ENCODE results near the gene DMRT3. TPM values are rescaled to one million over a fixed set of nuclear protein-coding genes. Genes with fewer than 3 reads are reported as not detected.

Gene DMRT3
- total RNA-seq, 6 experiments from 2014 or later, result not detected

GRCh38 chr9:975740-976257 is 656 bp upstream of the DMRT3 start:
- Mint-ChIP-seq H3K27ac (no peak overlapping the region), H3K4me3 (no peak overlapping the region), H3K27me3 (ENCODE audit: insufficient read depth) (peaks cover 67% of the 10 kb centered on the region), H3K9me3 (peaks cover 4% of the 10 kb centered on the region; the same call in 1 of the 2 replicates), H3K36me3 (ENCODE audit: low read depth) (0 out of 2 replicates have a peak, but pooled peaks cover 5% of the 10 kb centered on the region), H3K4me1 (ENCODE audit: low read depth) (no peaks in the 10 kb centered on the region)
- DNase-seq, result no peak
- TF ChIP-seq CTCF (IDR thresholded peaks at IDR 0.05), result no peak

DNA sequence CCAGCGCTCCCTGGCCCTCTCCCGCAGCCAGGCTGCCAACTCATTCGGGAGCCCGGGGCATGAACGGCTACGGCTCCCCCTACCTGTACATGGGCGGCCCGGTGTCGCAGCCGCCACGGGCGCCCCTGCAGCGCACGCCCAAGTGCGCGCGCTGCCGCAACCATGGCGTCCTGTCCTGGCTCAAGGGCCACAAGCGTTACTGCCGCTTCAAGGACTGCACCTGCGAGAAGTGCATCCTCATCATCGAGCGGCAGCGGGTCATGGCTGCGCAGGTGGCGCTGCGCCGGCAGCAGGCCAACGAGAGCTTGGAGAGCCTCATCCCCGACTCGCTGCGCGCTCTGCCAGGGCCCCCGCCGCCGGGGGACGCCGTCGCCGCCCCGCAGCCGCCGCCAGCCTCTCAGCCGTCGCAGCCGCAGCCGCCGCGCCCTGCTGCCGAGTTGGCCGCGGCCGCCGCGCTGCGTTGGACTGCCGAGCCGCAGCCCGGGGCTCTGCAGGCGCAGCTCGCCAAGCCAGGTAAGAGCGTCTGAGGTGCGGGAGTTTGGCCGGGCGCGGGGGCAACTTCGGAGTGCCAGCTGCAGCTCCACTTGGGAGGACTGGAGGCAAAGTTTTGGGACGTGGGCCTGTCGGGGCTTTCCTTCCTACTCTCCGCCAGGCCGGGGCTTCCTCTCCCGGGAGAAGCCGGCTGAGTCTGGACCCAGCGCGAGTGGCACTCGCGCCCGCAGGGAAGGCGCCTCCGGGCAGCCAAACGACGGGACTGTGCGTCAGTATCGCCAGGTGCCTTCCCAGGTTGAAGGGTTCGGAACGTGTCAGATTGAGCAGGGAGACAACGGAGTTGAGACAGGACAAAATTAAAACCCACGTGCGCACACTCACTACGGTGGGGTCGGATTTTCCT is 735 bp downstream of the DMRT3 start:
- Mint-ChIP-seq H3K4me3 (no peak overlapping the region), H3K27me3 (ENCODE audit: insufficient read depth) (peaks cover 71% of the 10 kb centered on the region), H3K27ac (no peak overlapping the region), H3K36me3 (ENCODE audit: low read depth) (0 out of 2 replicates have a peak, but pooled peaks cover 5% of the 10 kb centered on the region), H3K9me3 (peaks cover 4% of the 10 kb centered on the region; the same call in 1 of the 2 replicates), H3K4me1 (ENCODE audit: low read depth) (no peaks in the 10 kb centered on the region)
- no peak for TF ChIP-seq CTCF (IDR thresholded peaks at IDR 0.05)
- no peak for DNase-seq

- TF ChIP-seq CTCF (IDR thresholded peaks at IDR 0.05), result no peak
- Mint-ChIP-seq H3K9me3 (peaks cover 4% of the 10 kb centered on the region; the same call in 1 of the 2 replicates), H3K27ac (no peak overlapping the region), H3K36me3 (ENCODE audit: low read depth) (0 out of 2 replicates have a peak, but pooled peaks cover 5% of the 10 kb centered on the region), H3K4me1 (ENCODE audit: low read depth) (no peaks in the 10 kb centered on the region), H3K4me3 (no peak overlapping the region), H3K27me3 (ENCODE audit: insufficient read depth) (peaks cover 73% of the 10 kb centered on the region)
- no peak for DNase-seq
These were observed 1.7 kb downstream of the DMRT3 start for GRCh38 chr9:977838-978830.

DNA sequence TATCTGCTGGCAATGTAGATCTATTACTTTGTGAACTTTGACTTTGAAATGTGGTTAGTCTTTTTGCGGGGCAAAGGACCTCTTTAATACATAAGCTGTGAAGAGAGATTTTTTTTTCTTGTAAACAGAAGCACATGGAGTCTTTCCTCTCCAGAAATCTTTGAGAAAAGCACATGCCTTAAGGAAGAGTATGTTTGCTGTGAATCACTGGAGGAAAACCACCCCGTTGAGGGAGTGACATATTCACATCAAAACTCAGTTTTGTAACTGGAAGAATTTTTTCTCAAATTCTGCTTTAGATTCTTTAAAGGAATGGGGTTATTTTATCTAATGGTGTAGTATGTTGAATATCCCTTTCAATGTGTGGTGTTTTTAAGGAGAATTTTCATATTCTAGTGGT is 3.5 kb downstream of the DMRT3 start:
- H3K4me1 Mint-ChIP-seq (ENCODE audit: low read depth), result no peaks in the 10 kb centered on the region
- 0 out of 2 replicates have a peak, but pooled peaks cover 5% of the 10 kb centered on the region for H3K36me3 Mint-ChIP-seq (ENCODE audit: low read depth)
- no peak overlapping the region for H3K27ac Mint-ChIP-seq
- no peak for TF ChIP-seq CTCF (IDR thresholded peaks at IDR 0.05)
- no peaks in the 10 kb centered on the region for H3K9me3 Mint-ChIP-seq
- DNase-seq, result no peak
- H3K27me3 Mint-ChIP-seq (ENCODE audit: insufficient read depth), result peaks cover 57% of the 10 kb centered on the region
- no peak overlapping the region for H3K4me3 Mint-ChIP-seq

DNA sequence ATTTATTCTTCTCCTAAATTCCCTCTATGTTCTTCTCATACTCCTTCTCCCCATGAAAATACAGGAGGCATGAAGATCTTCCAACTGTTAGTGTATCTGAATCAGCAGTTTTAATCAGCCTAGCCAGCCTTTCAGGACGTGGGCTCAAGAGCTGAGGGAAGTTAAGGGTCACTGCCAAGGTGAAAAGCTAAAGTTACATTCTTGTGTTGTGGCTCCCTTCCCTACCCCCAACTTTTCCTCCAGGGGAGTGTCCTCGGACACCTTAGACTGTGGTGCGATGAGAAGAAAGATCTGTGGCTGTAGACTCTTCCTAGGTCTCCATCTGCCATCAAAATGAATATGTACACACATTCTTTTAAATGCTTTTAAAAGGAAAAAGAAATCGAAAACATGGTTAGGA is 4.2 kb downstream of the DMRT3 start:
- no peak for TF ChIP-seq CTCF (IDR thresholded peaks at IDR 0.05)
- Mint-ChIP-seq H3K9me3 (no peaks in the 10 kb centered on the region), H3K36me3 (ENCODE audit: low read depth) (0 out of 2 replicates have a peak, but pooled peaks cover 4% of the 10 kb centered on the region), H3K27ac (no peak overlapping the region), H3K27me3 (ENCODE audit: insufficient read depth) (peaks cover 52% of the 10 kb centered on the region), H3K4me1 (ENCODE audit: low read depth) (no peaks in the 10 kb centered on the region), H3K4me3 (no peak overlapping the region)
- DNase-seq, result no peak

All from HFFc6 (cell line).